ENCODE measurements around the gene PRPF40A.

DNA sequence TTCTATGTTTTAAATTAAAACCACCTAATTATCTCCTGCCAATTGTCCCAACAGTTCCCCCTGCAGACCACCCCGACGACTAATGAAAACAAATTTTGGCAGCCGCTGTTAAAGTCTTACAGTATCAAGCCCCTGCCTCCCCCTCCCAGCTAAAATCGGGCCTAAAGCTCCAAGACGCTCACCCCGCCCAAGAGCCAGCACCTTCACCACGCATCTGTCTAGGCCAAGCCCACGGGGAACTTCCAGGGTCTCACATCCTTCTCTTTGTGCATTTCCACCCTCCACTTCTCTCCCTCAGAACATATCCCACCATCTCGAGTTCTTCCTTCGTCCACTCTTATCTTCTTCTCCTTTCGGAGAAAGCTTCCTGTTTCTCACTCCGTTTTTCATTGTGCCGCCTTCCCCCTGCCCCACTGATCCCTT, 445 bp downstream of the PRPF40A start:
- TF ChIP-seq, protein P1, sequence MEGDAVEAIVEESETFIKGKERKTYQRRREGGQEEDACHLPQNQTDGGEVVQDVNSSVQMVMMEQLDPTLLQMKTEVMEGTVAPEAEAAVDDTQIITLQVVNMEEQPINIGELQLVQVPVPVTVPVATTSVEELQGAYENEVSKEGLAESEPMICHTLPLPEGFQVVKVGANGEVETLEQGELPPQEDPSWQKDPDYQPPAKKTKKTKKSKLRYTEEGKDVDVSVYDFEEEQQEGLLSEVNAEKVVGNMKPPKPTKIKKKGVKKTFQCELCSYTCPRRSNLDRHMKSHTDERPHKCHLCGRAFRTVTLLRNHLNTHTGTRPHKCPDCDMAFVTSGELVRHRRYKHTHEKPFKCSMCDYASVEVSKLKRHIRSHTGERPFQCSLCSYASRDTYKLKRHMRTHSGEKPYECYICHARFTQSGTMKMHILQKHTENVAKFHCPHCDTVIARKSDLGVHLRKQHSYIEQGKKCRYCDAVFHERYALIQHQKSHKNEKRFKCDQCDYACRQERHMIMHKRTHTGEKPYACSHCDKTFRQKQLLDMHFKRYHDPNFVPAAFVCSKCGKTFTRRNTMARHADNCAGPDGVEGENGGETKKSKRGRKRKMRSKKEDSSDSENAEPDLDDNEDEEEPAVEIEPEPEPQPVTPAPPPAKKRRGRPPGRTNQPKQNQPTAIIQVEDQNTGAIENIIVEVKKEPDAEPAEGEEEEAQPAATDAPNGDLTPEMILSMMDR (IDR thresholded peaks at IDR 0.05): no peak
- no peak for TF ChIP-seq POLR2A (IDR thresholded peaks at IDR 0.05)

Data from gastroesophageal sphincter (tissue), 3 donors.